GM12878 (cell line): ENCODE measurements around the gene APOL4. TPM values are rescaled to one million over a fixed set of nuclear protein-coding genes. Genes with fewer than 3 reads are reported as not detected.

Source experiments
- ATAC-seq: fragments of 200-7000 bp; cut with Tn5 transposase; 3 replicates; pipeline ENCODE4 v1.9.1; 2020; ENCODE audit warnings: mild to moderate bottlenecking, moderate library complexity
- BruUV-seq: library from RNA; stranded (reverse); fragments of 400-500 nt; replicated peaks from 2 replicates; lab custom pipeline; 2021; lab: Mats Ljungman, UMichigan
- CTCF ChIA-PET: fragments of 300-600 bp; sonication (Branson Sonifier 250); formaldehyde crosslinking; extraction: SDS; loops from one replicate; lab custom pipeline; 2021; ENCODE audit warnings: inconsistent platforms; lab: Yijun Ruan, JAX
- POLR2A ChIA-PET: fragments of 350-600 bp; formaldehyde crosslinking; extraction: SDS; loops from one replicate; lab custom pipeline; 2021; ENCODE audit warnings: inconsistent platforms; lab: Charles Lee
- RAD21 ChIA-PET: fragments of 300-600 bp; sonication (Branson Sonifier 250); formaldehyde crosslinking; loops from one replicate; lab custom pipeline; 2023; ENCODE audit warnings: antibody characterized with exemption; ENCODE audit not compliant: unreplicated experiment; lab: Charles Lee
- SMC1A ChIA-PET: fragments of 300-600 bp; sonication (Branson Sonifier 250); formaldehyde crosslinking; loops from one replicate; lab custom pipeline; 2023; ENCODE audit not compliant: unreplicated experiment, uncharacterized antibody; lab: Charles Lee
- DNase-seq: peaks from one replicate; pipeline ENCODE4 v3.0.0-alpha.2; 2011; ENCODE audit warnings: low read depth, low spot score
- FAIRE-seq: peaks from 3 replicates; lab custom pipeline; 2011; peaks lifted over from hg19 to GRCh38; lab: Jason Lieb, UNC
- H2AFZ ChIP-seq: 2 replicates; pipeline ENCODE4 v1.6.0; 2011; ENCODE audit warnings: low read depth, low read length, control low read depth; ENCODE audit not compliant: control insufficient read depth
- H3K27ac ChIP-seq: 2 replicates; pipeline ENCODE4 v1.5.1; 2011; ENCODE audit warnings: control low read depth; ENCODE audit not compliant: control insufficient read depth, insufficient read depth
- H3K27me3 ChIP-seq, 2 experiments: replicated peaks in 1 of 2; 2 replicates each; pipeline versions ENCODE4 v1.6.0 to v1.6.1; 2011; ENCODE audit warnings: low read length in 1 of 2; ENCODE audit not compliant: control insufficient read depth in 2 of 2, insufficient read depth in 2 of 2
- H3K36me3 ChIP-seq, 2 experiments: 2 replicates each; pipeline ENCODE4 v1.5.1; 2011; ENCODE audit warnings: low read length in 1 of 2; ENCODE audit not compliant: control insufficient read depth in 2 of 2, insufficient read depth in 2 of 2
- H3K4me1 ChIP-seq: 2 replicates; pipeline ENCODE4 v1.6.1; 2011; ENCODE audit warnings: mild to moderate bottlenecking, low read length, moderate library complexity, mixed read lengths; ENCODE audit not compliant: control insufficient read depth, insufficient read depth
- H3K4me2 ChIP-seq: 2 replicates; pipeline ENCODE4 v1.6.0; 2011; ENCODE audit warnings: control low read depth; ENCODE audit not compliant: control insufficient read depth, insufficient read depth
- H3K4me3 ChIP-seq: fragments of 200-600 bp; sonication (generic); 2 replicates; pipeline ENCODE4 v1.5.1; 2016
- H3K79me2 ChIP-seq: 2 replicates; pipeline ENCODE4 v1.6.0; 2011; ENCODE audit warnings: low read length; ENCODE audit not compliant: control insufficient read depth, insufficient read depth
- H3K9ac ChIP-seq: 2 replicates; pipeline ENCODE4 v1.8.0; 2011; ENCODE audit warnings: low read length, control low read depth, mixed read lengths; ENCODE audit not compliant: control insufficient read depth, insufficient read depth
- H3K9me3 ChIP-seq: replicated peaks from 3 replicates; pipeline ENCODE4 v1.5.1; 2011; ENCODE audit warnings: mild to moderate bottlenecking, low read length; ENCODE audit not compliant: control insufficient read depth, insufficient read depth
- H4K20me1 ChIP-seq: 2 replicates; pipeline ENCODE4 v1.6.0; 2011; ENCODE audit not compliant: control insufficient read depth, insufficient read depth
- CUX1 ChIP-seq: IDR thresholded peaks from 2 replicates; pipeline ENCODE4 v1.6.1; 2012; ENCODE audit warnings: improper control_type of control experiment, low read depth, low read length; ENCODE audit not compliant: insufficient replicate concordance
- E2F4 ChIP-seq: IDR thresholded peaks from 2 replicates; pipeline ENCODE4 v1.6.1; 2012; ENCODE audit warnings: low read depth, low read length, improper control_type of control experiment
- FOXM1 ChIP-seq: IDR thresholded peaks from 2 replicates; pipeline ENCODE4 v1.6.1; 2012; ENCODE audit warnings: low read depth, mild to moderate bottlenecking, inconsistent platforms, low read length, moderate library complexity
- KDM1A ChIP-seq: fragments of 200-600 bp; sonication (generic); IDR thresholded peaks from 2 replicates; pipeline ENCODE4 v1.6.1; 2016; ENCODE audit warnings: borderline replicate concordance
- MAX ChIP-seq: IDR thresholded peaks from 2 replicates; pipeline ENCODE4 v1.6.1; 2012; ENCODE audit warnings: low read depth, low read length, improper control_type of control experiment
- MXI1 ChIP-seq: fragments of 150-350 bp; IDR thresholded peaks from 2 replicates; pipeline ENCODE4 v1.6.1; 2011; ENCODE audit warnings: low read depth, mild to moderate bottlenecking, inconsistent platforms, low read length, improper control_type of control experiment
- NFXL1 ChIP-seq: fragments of 450-650 bp; IDR thresholded peaks from 2 replicates; pipeline ENCODE4 v1.6.1; 2017; ENCODE audit warnings: antibody characterized with exemption, mild to moderate bottlenecking, borderline replicate concordance
- NKRF ChIP-seq: fragments of 450-650 bp; conservative IDR thresholded peaks from 2 replicates; pipeline ENCODE4 v1.6.1; 2017; ENCODE audit warnings: mild to moderate bottlenecking, moderate library complexity
- PKNOX1 ChIP-seq: fragments of 450-650 bp; IDR thresholded peaks from 2 replicates; pipeline ENCODE4 v1.6.1; 2016; ENCODE audit warnings: mild to moderate bottlenecking
- STAT3 ChIP-seq: IDR thresholded peaks from 2 replicates; pipeline ENCODE4 v1.6.1; 2011; ENCODE audit warnings: low read depth, low read length, improper control_type of control experiment
- TCF3 ChIP-seq: IDR thresholded peaks from 2 replicates; pipeline ENCODE4 v1.6.1; 2012; ENCODE audit warnings: low read depth, mild to moderate bottlenecking, low read length, borderline replicate concordance; ENCODE audit not compliant: insufficient read depth
- WGBS: methylation state at CpG from one replicate; pipeline ENCODE4 v1.1.6; 2016; ENCODE audit warnings: low lambda C conversion rate; ENCODE audit not compliant: insufficient replicate concordance, insufficient coverage; ENCODE audit errors: missing lambda C conversion rate; 5-methylcytosine and 5-hydroxymethylcytosine counted together
- in situ Hi-C: fragments of 300-500 bp; cut with MboI; formaldehyde crosslinking; loops from 9 replicates; pipeline ENCODE4 v1.14.3; 2018; ENCODE audit warnings: mixed read lengths
- intact Hi-C: fragments of 100-400 bp; cut with micrococcal nuclease; formaldehyde crosslinking; loops from one replicate; pipeline ENCODE4 v1.14.2; 2022; ENCODE audit not compliant: unreplicated experiment
- polyA plus RNA-seq, 11 experiments: library from polyadenylated mRNA; depleted of rRNA in 4 of 11; unstranded in 6 of 11; stranded (reverse) in 5 of 11; fragments of >200 nt; fragmentation: Nextera tagmentation in 4 of 11; fragmentation: Illumina TruSeq in 1 of 11; extraction: Ambion mirVana in 4 of 11; extraction: Trizol in 1 of 11; gene quantifications; 1 replicate in 1 of 11; 2 replicates in 10 of 11; pipeline versions ENCODE4 v1.2.1 to v1.2.3, GENCODE V29; 2011 to 2016; ENCODE audit warnings: inconsistent platforms in 2 of 11, missing spikeins in 2 of 11, low read depth in 1 of 11
- total RNA-seq, 4 experiments: library from RNA; depleted of rRNA in 3 of 4; stranded (reverse); fragments of >200 nt in 3 of 4; fragmentation: Illumina TruSeq in 1 of 4; extraction: Trizol in 1 of 4; gene quantifications; 2 replicates each; pipeline versions ENCODE4 v1.2.1 to v1.2.3, GENCODE V29; 2013 to 2021

APOL4 gene
- total and polyA plus RNA-seq, 10 of the 15 experiments (the other 5 are each of a cell fraction or from before 2014, with no cell fraction given) = 0.03 to 0.24 (median 0.19) TPM; not detected in 7

GRCh38 chr22:36180038-36180880 is 21.4 kb downstream of the APOL4 start:
- POLR2A ChIA-PET = no interaction called here
- Histone ChIP-seq H3K27me3 (no peaks in the 10 kb centered on the region), H3K4me3 (no peak overlapping the region), H3K9me3 (no peaks in the 10 kb centered on the region), H3K27ac (no peak overlapping the region), H3K36me3 (no peaks in the 10 kb centered on the region), H4K20me1 (no peaks in the 10 kb centered on the region), H3K4me2 (no peak overlapping the region), H3K9ac (no peak overlapping the region), H2AFZ (peak overlapping the region; percentile 24; the same call in 1 of the 2 replicates), H3K79me2 (no peaks in the 10 kb centered on the region), H3K4me1 (no peaks in the 10 kb centered on the region)
- in situ Hi-C loops (loop anchor here (5.0 kb wide), 1 partner anchor 38 kb away; no protein-coding TSS in a partner anchor), intact Hi-C loops (loop anchor here (1.0 kb wide), 1 partner anchor 35 kb away; no protein-coding TSS in a partner anchor)
- RAD21 ChIA-PET = interaction anchor here (1.4 to 5.0 kb wide), 6 partner anchors 19 to 327 kb away, joined by 3 to 71 read pairs (median 8); partner anchors contain the start of genes APOL3 and FOXRED2
- SMC1A ChIA-PET = interaction anchor here (0.7 to 11.2 kb wide), 11 partner anchors 19 to 249 kb away, joined by 3 to 154 read pairs (median 3); partner anchors contain the start of genes APOL3 and APOL4
- FAIRE-seq = peak; percentile 93
- CTCF ChIA-PET = interaction anchor here (0.6 to 7.4 kb wide), 21 partner anchors 9 to 249 kb away, joined by 3 to 150 read pairs (median 5); partner anchors contain the start of genes APOL2 and APOL3
- 38% methylated on average over 22 of the region's 22 CpGs for WGBS
- DNase-seq = no peak
- ATAC-seq = peak; percentile 100
- no TSS peak for BruUV-seq
- TF ChIP-seq PKNOX1 = no peak
- no peak for TF ChIP-seq FOXM1
- no peak for TF ChIP-seq TCF3
- TF ChIP-seq E2F4 = no peak
- no peak for TF ChIP-seq STAT3
- TF ChIP-seq MAX = no peak
- TF ChIP-seq NFXL1 = no peak
- no peak for TF ChIP-seq CUX1
- TF ChIP-seq KDM1A = no peak
- no peak for TF ChIP-seq MXI1
- no peak for TF ChIP-seq NKRF
